GM23338 (cell line): ENCODE measurements around the gene SERGEF. TPM values are rescaled to one million over a fixed set of nuclear protein-coding genes. Genes with fewer than 3 reads are reported as not detected.

Experiments used
- ATAC-seq: fragments of 200-7000 bp; cut with Tn5 transposase; 3 replicates; pipeline ENCODE4 v1.9.1; 2020
- DNase-seq: peaks from one replicate; pipeline ENCODE4 v3.0.0-alpha.2; 2015; ENCODE audit warnings: low spot score
- H2AFZ ChIP-seq: fragments of 200-600 bp; sonication (generic); 2 replicates; pipeline ENCODE4 v1.8.0; 2016; ENCODE audit warnings: antibody characterized with exemption, mild to moderate bottlenecking, moderate library complexity
- H3F3A ChIP-seq: fragments of 200-600 bp; sonication (generic); replicated peaks from 2 replicates; pipeline ENCODE4 v1.8.0; 2017; ENCODE audit warnings: antibody characterized with exemption, mixed run types, low read depth
- H3K27ac ChIP-seq: fragments of 200-600 bp; sonication (generic); 2 replicates; pipeline ENCODE4 v1.6.1; 2016; ENCODE audit warnings: low read depth
- H3K27me3 ChIP-seq: fragments of 200-600 bp; sonication (generic); 2 replicates; pipeline ENCODE4 v1.8.0; 2016; ENCODE audit warnings: mild to moderate bottlenecking, mixed run types, moderate library complexity; ENCODE audit not compliant: insufficient read depth
- H3K36me3 ChIP-seq: fragments of 200-600 bp; sonication (generic); 2 replicates; pipeline ENCODE4 v1.8.0; 2016; ENCODE audit warnings: mild to moderate bottlenecking; ENCODE audit not compliant: insufficient read depth
- H3K4me1 ChIP-seq: fragments of 200-600 bp; sonication (generic); 2 replicates; pipeline ENCODE4 v1.8.0; 2016; ENCODE audit warnings: mild to moderate bottlenecking, moderate library complexity; ENCODE audit not compliant: insufficient read depth
- H3K4me2 ChIP-seq: fragments of 200-600 bp; sonication (generic); 2 replicates; pipeline ENCODE4 v1.7.1; 2017; ENCODE audit warnings: mixed run types
- H3K4me3 ChIP-seq: fragments of 200-600 bp; sonication (generic); 2 replicates; pipeline ENCODE4 v1.6.1; 2016; ENCODE audit warnings: mixed run types
- H3K79me2 ChIP-seq: fragments of 200-600 bp; sonication (generic); replicated peaks from 2 replicates; pipeline ENCODE4 v1.8.0; 2017; ENCODE audit warnings: mild to moderate bottlenecking; ENCODE audit not compliant: insufficient read depth
- H3K9me2 ChIP-seq: fragments of 200-600 bp; sonication (generic); 2 replicates; pipeline ENCODE4 v1.8.0; 2017; ENCODE audit not compliant: insufficient read depth
- H4K20me1 ChIP-seq: fragments of 200-600 bp; sonication (generic); replicated peaks from 2 replicates; pipeline ENCODE4 v1.8.0; 2017; ENCODE audit warnings: mild to moderate bottlenecking; ENCODE audit not compliant: insufficient read depth
- H3K27ac Mint-ChIP-seq: 2 replicates; pipeline ENCODE4 v1.8.0; 2020; ENCODE audit warnings: inconsistent platforms, mild to moderate bottlenecking, moderate library complexity, mixed read lengths
- H3K27me3 Mint-ChIP-seq: 3 replicates; pipeline ENCODE4 v1.8.0; 2022; ENCODE audit warnings: low read depth, mild to moderate bottlenecking, moderate library complexity, mixed read lengths, inconsistent platforms; ENCODE audit not compliant: insufficient read depth, poor library complexity
- H3K36me3 Mint-ChIP-seq: 3 replicates; pipeline ENCODE4 v1.8.0; 2021; ENCODE audit warnings: low read depth, mild to moderate bottlenecking, inconsistent platforms, moderate library complexity, mixed read lengths
- H3K4me1 Mint-ChIP-seq: 3 replicates; pipeline ENCODE4 v1.8.0; 2020; ENCODE audit warnings: mild to moderate bottlenecking, inconsistent platforms, mixed read lengths
- H3K4me3 Mint-ChIP-seq: 3 replicates; pipeline ENCODE4 v1.8.0; 2021; ENCODE audit warnings: moderate library complexity, mild to moderate bottlenecking, inconsistent platforms, mixed read lengths
- H3K9me3 Mint-ChIP-seq: 3 replicates; pipeline ENCODE4 v1.8.0; 2020; ENCODE audit warnings: moderate library complexity, mild to moderate bottlenecking, inconsistent platforms, mixed read lengths
- CREB1 ChIP-seq: fragments of 250-450 bp; sonication (Bioruptor Pico); IDR thresholded peaks from 2 replicates; pipeline ENCODE4 v1.5.0; 2020; ENCODE audit warnings: low read depth, mild to moderate bottlenecking, moderate library complexity
- EZH2 ChIP-seq: fragments of 200-600 bp; sonication (generic); IDR thresholded peaks from one replicate; pipeline ENCODE4 v1.8.0; 2017; ENCODE audit warnings: antibody characterized with exemption, mild to moderate bottlenecking, low read depth; ENCODE audit not compliant: unreplicated experiment
- EZH2phosphoT487 ChIP-seq: fragments of 200-600 bp; sonication (generic); IDR thresholded peaks from one replicate; pipeline ENCODE4 v1.8.1; 2018; ENCODE audit warnings: antibody characterized with exemption; ENCODE audit not compliant: unreplicated experiment
- JUNB ChIP-seq: IDR thresholded peaks from one replicate; pipeline ENCODE4 v1.6.1; 2016; ENCODE audit warnings: antibody characterized with exemption; ENCODE audit not compliant: unreplicated experiment
- NANOG ChIP-seq: IDR thresholded peaks from 2 replicates; pipeline ENCODE4 v1.6.1; 2016; ENCODE audit warnings: antibody characterized with exemption, borderline replicate concordance
- POLR2AphosphoS5 ChIP-seq: IDR thresholded peaks from 2 replicates; pipeline ENCODE4 v1.6.1; 2016; ENCODE audit warnings: antibody characterized with exemption, low read depth
- STAT1 ChIP-seq: IDR thresholded peaks from one replicate; pipeline ENCODE4 v1.6.1; 2016; ENCODE audit warnings: antibody characterized with exemption; ENCODE audit not compliant: unreplicated experiment
- ZNF114 ChIP-seq: fragments of 250-450 bp; sonication (Bioruptor Pico); IDR thresholded peaks from 2 replicates; pipeline ENCODE4 v1.5.0; 2020; ENCODE audit warnings: mild to moderate bottlenecking, moderate library complexity
- ZNF331 ChIP-seq: fragments of 250-450 bp; sonication (Bioruptor Pico); IDR thresholded peaks from 2 replicates; pipeline ENCODE4 v1.5.0; 2020; ENCODE audit warnings: low read depth, mild to moderate bottlenecking, moderate library complexity
- polyA plus RNA-seq: library from polyadenylated mRNA; unstranded; fragments of >200 nt; fragmentation: Nextera tagmentation; extraction: Ambion mirVana; gene quantifications from 2 replicates; pipeline ENCODE4 v1.2.1, GENCODE V29; 2016
- total RNA-seq: library from RNA; depleted of rRNA; stranded (reverse); fragments of >200 nt; shearing (Covaris generic); gene quantifications from 2 replicates; pipeline ENCODE4 v1.2.3, GENCODE V29; 2014
- TF ChIP-seq, protein P1 (sequence below): IDR thresholded peaks from 2 replicates; pipeline ENCODE4 v1.6.1; 2016; ENCODE audit warnings: antibody characterized with exemption
- TF ChIP-seq, protein P2 (sequence below), 2 experiments: fragments of 200-600 bp in 1 of 2; sonication (generic) in 1 of 2; conservative IDR thresholded peaks; 2 replicates each; pipeline versions ENCODE4 v1.5.1 to v1.6.1; 2016 to 2017; ENCODE audit warnings: antibody characterized with exemption in 2 of 2, low read depth in 2 of 2, mild to moderate bottlenecking in 2 of 2, moderate library complexity in 1 of 2
- TF ChIP-seq, protein P3 (sequence below): fragments of 250-450 bp; sonication (Bioruptor Pico); IDR thresholded peaks from 2 replicates; pipeline ENCODE4 v1.5.0; 2020; ENCODE audit warnings: mild to moderate bottlenecking, moderate library complexity
- TF ChIP-seq, protein P4 (sequence below): IDR thresholded peaks from one replicate; pipeline ENCODE4 v1.6.1; 2018; ENCODE audit warnings: antibody characterized with exemption; ENCODE audit not compliant: unreplicated experiment

The SERGEF gene
- total and polyA plus RNA-seq, 2 experiments from 2014 or later: 24.2 to 27.9 TPM

DNA sequence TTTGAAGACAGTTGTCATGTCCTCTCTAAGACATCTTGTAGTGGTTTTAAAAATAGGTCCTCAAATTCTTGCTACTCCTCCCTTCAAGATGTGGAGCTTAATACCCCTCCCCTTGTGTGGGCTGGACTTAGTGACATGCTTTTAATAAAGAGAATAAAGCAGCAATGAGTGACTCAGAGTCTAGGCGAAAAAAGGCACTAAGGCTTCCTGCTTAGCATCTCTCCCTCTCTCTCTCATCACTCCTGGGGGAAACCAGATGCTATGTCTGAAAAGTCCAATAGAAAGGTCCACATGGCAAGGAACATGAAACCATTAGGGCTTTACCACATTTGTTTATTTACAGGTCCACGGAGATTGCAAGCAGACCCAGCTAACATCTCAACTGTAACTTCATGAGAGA lies 11.7 kb downstream of the SERGEF start:
- Histone ChIP-seq H3K4me2 (no peak overlapping the region), H3K4me3 (no peak overlapping the region), H3K27me3 (no peaks in the 10 kb centered on the region), H2AFZ (no peak overlapping the region), H3K9me2 (no peaks in the 10 kb centered on the region), H4K20me1 (no peaks in the 10 kb centered on the region; the same call in 1 of the 2 replicates), H3K27ac (no peak overlapping the region), H3K36me3 (peaks cover 5% of the 10 kb centered on the region), H3K4me1 (no peaks in the 10 kb centered on the region), H3K79me2 (no peaks in the 10 kb centered on the region), H3F3A (no peaks in the 10 kb centered on the region)
- no peaks in the 10 kb centered on the region for H3K4me1 Mint-ChIP-seq
- H3K36me3 Mint-ChIP-seq: peaks cover 16% of the 10 kb centered on the region
- no peak overlapping the region for H3K4me3 Mint-ChIP-seq
- TF ChIP-seq, protein P1, sequence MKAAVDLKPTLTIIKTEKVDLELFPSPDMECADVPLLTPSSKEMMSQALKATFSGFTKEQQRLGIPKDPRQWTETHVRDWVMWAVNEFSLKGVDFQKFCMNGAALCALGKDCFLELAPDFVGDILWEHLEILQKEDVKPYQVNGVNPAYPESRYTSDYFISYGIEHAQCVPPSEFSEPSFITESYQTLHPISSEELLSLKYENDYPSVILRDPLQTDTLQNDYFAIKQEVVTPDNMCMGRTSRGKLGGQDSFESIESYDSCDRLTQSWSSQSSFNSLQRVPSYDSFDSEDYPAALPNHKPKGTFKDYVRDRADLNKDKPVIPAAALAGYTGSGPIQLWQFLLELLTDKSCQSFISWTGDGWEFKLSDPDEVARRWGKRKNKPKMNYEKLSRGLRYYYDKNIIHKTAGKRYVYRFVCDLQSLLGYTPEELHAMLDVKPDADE: no peak
- TF ChIP-seq, protein P2, sequence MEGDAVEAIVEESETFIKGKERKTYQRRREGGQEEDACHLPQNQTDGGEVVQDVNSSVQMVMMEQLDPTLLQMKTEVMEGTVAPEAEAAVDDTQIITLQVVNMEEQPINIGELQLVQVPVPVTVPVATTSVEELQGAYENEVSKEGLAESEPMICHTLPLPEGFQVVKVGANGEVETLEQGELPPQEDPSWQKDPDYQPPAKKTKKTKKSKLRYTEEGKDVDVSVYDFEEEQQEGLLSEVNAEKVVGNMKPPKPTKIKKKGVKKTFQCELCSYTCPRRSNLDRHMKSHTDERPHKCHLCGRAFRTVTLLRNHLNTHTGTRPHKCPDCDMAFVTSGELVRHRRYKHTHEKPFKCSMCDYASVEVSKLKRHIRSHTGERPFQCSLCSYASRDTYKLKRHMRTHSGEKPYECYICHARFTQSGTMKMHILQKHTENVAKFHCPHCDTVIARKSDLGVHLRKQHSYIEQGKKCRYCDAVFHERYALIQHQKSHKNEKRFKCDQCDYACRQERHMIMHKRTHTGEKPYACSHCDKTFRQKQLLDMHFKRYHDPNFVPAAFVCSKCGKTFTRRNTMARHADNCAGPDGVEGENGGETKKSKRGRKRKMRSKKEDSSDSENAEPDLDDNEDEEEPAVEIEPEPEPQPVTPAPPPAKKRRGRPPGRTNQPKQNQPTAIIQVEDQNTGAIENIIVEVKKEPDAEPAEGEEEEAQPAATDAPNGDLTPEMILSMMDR (conservative IDR thresholded peaks at IDR 0.05; ENCODE audit: low read depth in 2 of 2): no peak
- TF ChIP-seq JUNB: no peak
- no peak for TF ChIP-seq EZH2
- TF ChIP-seq NANOG: no peak
- no peak for TF ChIP-seq EZH2phosphoT487
- no peak for TF ChIP-seq CREB1
- TF ChIP-seq, protein P3, sequence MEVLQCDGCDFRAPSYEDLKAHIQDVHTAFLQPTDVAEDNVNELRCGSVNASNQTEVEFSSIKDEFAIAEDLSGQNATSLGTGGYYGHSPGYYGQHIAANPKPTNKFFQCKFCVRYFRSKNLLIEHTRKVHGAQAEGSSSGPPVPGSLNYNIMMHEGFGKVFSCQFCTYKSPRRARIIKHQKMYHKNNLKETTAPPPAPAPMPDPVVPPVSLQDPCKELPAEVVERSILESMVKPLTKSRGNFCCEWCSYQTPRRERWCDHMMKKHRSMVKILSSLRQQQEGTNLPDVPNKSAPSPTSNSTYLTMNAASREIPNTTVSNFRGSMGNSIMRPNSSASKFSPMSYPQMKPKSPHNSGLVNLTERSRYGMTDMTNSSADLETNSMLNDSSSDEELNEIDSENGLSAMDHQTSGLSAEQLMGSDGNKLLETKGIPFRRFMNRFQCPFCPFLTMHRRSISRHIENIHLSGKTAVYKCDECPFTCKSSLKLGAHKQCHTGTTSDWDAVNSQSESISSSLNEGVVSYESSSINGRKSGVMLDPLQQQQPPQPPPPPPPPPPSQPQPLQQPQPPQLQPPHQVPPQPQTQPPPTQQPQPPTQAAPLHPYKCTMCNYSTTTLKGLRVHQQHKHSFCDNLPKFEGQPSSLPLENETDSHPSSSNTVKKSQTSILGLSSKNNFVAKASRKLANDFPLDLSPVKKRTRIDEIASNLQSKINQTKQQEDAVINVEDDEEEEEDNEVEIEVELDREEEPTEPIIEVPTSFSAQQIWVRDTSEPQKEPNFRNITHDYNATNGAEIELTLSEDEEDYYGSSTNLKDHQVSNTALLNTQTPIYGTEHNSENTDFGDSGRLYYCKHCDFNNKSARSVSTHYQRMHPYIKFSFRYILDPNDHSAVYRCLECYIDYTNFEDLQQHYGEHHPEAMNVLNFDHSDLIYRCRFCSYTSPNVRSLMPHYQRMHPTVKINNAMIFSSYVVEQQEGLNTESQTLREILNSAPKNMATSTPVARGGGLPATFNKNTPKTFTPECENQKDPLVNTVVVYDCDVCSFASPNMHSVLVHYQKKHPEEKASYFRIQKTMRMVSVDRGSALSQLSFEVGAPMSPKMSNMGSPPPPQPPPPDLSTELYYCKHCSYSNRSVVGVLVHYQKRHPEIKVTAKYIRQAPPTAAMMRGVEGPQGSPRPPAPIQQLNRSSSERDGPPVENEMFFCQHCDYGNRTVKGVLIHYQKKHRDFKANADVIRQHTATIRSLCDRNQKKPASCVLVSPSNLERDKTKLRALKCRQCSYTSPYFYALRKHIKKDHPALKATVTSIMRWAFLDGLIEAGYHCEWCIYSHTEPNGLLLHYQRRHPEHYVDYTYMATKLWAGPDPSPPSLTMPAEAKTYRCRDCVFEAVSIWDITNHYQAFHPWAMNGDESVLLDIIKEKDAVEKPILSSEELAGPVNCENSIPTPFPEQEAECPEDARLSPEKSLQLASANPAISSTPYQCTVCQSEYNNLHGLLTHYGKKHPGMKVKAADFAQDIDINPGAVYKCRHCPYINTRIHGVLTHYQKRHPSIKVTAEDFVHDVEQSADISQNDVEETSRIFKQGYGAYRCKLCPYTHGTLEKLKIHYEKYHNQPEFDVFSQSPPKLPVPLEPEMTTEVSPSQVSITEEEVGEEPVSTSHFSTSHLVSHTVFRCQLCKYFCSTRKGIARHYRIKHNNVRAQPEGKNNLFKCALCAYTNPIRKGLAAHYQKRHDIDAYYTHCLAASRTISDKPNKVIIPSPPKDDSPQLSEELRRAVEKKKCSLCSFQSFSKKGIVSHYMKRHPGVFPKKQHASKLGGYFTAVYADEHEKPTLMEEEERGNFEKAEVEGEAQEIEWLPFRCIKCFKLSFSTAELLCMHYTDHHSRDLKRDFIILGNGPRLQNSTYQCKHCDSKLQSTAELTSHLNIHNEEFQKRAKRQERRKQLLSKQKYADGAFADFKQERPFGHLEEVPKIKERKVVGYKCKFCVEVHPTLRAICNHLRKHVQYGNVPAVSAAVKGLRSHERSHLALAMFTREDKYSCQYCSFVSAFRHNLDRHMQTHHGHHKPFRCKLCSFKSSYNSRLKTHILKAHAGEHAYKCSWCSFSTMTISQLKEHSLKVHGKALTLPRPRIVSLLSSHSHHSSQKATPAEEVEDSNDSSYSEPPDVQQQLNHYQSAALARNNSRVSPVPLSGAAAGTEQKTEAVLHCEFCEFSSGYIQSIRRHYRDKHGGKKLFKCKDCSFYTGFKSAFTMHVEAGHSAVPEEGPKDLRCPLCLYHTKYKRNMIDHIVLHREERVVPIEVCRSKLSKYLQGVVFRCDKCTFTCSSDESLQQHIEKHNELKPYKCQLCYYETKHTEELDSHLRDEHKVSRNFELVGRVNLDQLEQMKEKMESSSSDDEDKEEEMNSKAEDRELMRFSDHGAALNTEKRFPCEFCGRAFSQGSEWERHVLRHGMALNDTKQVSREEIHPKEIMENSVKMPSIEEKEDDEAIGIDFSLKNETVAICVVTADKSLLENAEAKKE (CRISPR knock-in tag): no peak
- TF ChIP-seq, protein P4, sequence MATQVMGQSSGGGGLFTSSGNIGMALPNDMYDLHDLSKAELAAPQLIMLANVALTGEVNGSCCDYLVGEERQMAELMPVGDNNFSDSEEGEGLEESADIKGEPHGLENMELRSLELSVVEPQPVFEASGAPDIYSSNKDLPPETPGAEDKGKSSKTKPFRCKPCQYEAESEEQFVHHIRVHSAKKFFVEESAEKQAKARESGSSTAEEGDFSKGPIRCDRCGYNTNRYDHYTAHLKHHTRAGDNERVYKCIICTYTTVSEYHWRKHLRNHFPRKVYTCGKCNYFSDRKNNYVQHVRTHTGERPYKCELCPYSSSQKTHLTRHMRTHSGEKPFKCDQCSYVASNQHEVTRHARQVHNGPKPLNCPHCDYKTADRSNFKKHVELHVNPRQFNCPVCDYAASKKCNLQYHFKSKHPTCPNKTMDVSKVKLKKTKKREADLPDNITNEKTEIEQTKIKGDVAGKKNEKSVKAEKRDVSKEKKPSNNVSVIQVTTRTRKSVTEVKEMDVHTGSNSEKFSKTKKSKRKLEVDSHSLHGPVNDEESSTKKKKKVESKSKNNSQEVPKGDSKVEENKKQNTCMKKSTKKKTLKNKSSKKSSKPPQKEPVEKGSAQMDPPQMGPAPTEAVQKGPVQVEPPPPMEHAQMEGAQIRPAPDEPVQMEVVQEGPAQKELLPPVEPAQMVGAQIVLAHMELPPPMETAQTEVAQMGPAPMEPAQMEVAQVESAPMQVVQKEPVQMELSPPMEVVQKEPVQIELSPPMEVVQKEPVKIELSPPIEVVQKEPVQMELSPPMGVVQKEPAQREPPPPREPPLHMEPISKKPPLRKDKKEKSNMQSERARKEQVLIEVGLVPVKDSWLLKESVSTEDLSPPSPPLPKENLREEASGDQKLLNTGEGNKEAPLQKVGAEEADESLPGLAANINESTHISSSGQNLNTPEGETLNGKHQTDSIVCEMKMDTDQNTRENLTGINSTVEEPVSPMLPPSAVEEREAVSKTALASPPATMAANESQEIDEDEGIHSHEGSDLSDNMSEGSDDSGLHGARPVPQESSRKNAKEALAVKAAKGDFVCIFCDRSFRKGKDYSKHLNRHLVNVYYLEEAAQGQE: no peak
- no peak for TF ChIP-seq POLR2AphosphoS5
- TF ChIP-seq STAT1: no peak
- no peak for TF ChIP-seq ZNF114 (CRISPR knock-in tag)
- no peak for TF ChIP-seq ZNF331 (CRISPR knock-in tag)
- H3K27ac Mint-ChIP-seq: no peak overlapping the region
- no peaks in the 10 kb centered on the region for H3K9me3 Mint-ChIP-seq
- no peak for DNase-seq
- H3K27me3 Mint-ChIP-seq: no peaks in the 10 kb centered on the region
- ATAC-seq: no peak
